ENCODE results near the gene SMCO3.

GRCh38 chr12:14795028-14795448 is 18.9 kb downstream of the SMCO3 start:
- TF ChIP-seq POLR2A (IDR thresholded peaks at IDR 0.05) (no peak), CTCF (IDR thresholded peaks at IDR 0.05) (no peak)
